Psoas muscle (tissue), 8 donors: ENCODE data around the gene HOXB4. TPM values are rescaled to one million over a fixed set of nuclear protein-coding genes. Genes with fewer than 3 reads are reported as not detected.

Experiments
- ATAC-seq, 4 donors: fragments of 200-7000 bp; cut with Tn5 transposase; one replicate each; pipeline ENCODE4 v1.9.1; 2020; ENCODE audit warnings: moderate library complexity in 3 of 4, mild to moderate bottlenecking in 2 of 4
- DNase-seq, 2 donors: peaks; one replicate each; pipeline ENCODE4 v3.0.0-alpha.2; 2020
- H3K27ac ChIP-seq: fragments of 200-600 bp; one replicate; pipeline ENCODE4 v1.8.0; 2022
- H3K27me3 ChIP-seq, 3 donors: fragments of 200-600 bp in 1 of 3; one replicate each; pipeline versions ENCODE4 v1.6.1 to v1.8.0; 2013 to 2022; ENCODE audit warnings: low read length in 2 of 3, mild to moderate bottlenecking in 2 of 3, moderate library complexity in 1 of 3; ENCODE audit not compliant: insufficient read depth in 3 of 3
- H3K36me3 ChIP-seq, 2 donors: fragments of 200-600 bp in 1 of 2; one replicate each; pipeline versions ENCODE4 v1.6.1 to v1.8.0; 2013 to 2022; ENCODE audit warnings: low read depth in 1 of 2, mild to moderate bottlenecking in 1 of 2, moderate library complexity in 1 of 2; ENCODE audit not compliant: insufficient read depth in 1 of 2
- H3K4me1 ChIP-seq: fragments of 200-600 bp; one replicate; pipeline ENCODE4 v1.8.0; 2022
- H3K4me3 ChIP-seq: fragments of 200-600 bp; one replicate; pipeline ENCODE4 v1.8.0; 2022; ENCODE audit warnings: mild to moderate bottlenecking
- H3K9me3 ChIP-seq: fragments of 200-600 bp; one replicate; pipeline ENCODE4 v1.8.0; 2022
- CTCF ChIP-seq: fragments of 200-600 bp; IDR thresholded peaks from one replicate; pipeline ENCODE4 v1.8.0; 2022; ENCODE audit warnings: antibody characterized with exemption
- WGBS, 3 donors: extraction: QIAGEN DNeasy Blood & Tissue Kit; methylation state at CpG; one replicate each; pipeline versions ENCODE4 v1.1.6 to v1.1.7; 2013; 5-methylcytosine and 5-hydroxymethylcytosine counted together
- intact Hi-C, 2 donors: fragments of 100-400 bp; cut with DNase I; formaldehyde crosslinking; loops; one replicate each; pipeline versions ENCODE4 v1.11.0 to v1.14.2; 2022
- polyA plus RNA-seq, 3 donors: library from polyadenylated mRNA; stranded (reverse); fragments of 200-250 nt; gene quantifications; one replicate each; pipeline ENCODE4 v1.2.3, GENCODE V29; 2013
- total RNA-seq, 4 donors: library from RNA; stranded (reverse); fragmentation: NEBNext Ultra II Directional in 2 of 4; extraction: Animal tissue kit (Norgen Biotek cat#: 25700) in 2 of 4; gene quantifications; one replicate each; pipeline versions ENCODE4 v1.2.1 to v1.2.4, GENCODE V29; 2021 to 2023
- donor health status: healthy with polysubstance abuse.
- donor health status: DM: no; HTN: no; CAD: no; lungs with moderate emphysema.
- donor health status: Bipolar disorder and iron deficiency.
- donor health status: healthy.
- donor health status: DM: yes; HTN: yes; CAD: no.
- donor health status: DM: no; HTN: no; CAD: no.
- donor health status: DM: no; HTN: no; CAD: no.
- donor health status: DM: yes; HTN: yes; CAD: no.

Gene HOXB4
- total and polyA plus RNA-seq, 7 donors, result 0.38 to 4.0 (median 0.89) TPM

DNA sequence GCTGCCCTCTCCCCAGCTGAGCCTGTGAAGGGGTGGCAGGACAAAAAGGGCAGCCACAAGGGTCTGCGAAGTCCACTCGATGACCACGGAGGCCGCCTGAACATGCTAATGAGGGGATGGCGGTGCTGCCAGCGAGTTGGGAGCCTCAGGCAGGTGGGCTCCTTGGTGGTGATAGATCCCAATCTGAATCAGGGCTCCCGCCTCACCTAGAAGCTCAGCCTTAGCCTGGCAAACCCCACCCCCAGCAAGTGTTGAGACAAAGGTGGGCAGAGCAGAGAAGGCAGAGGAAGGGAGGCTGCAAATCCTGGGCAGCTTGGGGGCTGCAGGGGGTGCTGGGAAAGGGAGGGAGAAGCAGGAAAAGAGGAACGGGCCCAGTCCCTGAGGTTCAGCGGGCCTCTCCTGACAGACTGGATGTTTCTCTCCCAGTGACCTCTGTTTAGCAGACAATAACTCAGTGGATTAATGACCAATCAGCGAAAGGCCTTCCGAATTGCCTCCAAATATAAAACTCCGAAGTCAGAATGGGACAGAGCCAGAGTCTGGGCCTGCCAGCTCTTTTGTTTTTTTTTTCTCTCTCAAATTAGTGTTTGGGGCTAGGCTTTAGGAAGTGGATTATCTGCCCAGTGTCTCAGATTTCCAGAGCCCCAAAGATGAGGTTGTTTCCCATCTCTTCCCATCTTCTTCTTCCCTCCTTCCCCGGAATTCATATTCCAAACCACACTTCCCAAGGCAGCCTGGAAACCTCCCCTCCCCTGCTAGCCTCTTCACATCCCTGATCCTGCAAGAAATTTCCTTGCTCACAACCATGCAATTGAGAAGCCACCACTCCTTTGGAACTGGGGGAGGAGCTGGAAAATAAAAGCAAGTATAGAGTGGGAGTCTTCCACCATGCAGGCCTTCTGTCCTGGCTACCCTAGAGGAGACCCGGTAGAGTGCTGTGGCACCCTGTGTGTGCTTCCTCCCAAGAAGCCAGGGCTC, 18.0 kb downstream of the HOXB4 start:
- peaks cover 0 to 16% (median 8%) of the 10 kb centered on the region in 3 donors for H3K27me3 ChIP-seq
- no peak overlapping the region for H3K4me3 ChIP-seq
- no peaks in the 10 kb centered on the region for H3K9me3 ChIP-seq
- no peak overlapping the region for H3K27ac ChIP-seq
- no peak for DNase-seq
- no peaks in the 10 kb centered on the region for H3K36me3 ChIP-seq
- intact Hi-C loops, result no loop called here
- peaks cover 6% of the 10 kb centered on the region for H3K4me1 ChIP-seq
- no peak for TF ChIP-seq CTCF
- ATAC-seq, result no peak
- WGBS, 3 donors, result 80 to 81% (median 81%) methylated on average over 14 of the region's 14 CpGs

DNA sequence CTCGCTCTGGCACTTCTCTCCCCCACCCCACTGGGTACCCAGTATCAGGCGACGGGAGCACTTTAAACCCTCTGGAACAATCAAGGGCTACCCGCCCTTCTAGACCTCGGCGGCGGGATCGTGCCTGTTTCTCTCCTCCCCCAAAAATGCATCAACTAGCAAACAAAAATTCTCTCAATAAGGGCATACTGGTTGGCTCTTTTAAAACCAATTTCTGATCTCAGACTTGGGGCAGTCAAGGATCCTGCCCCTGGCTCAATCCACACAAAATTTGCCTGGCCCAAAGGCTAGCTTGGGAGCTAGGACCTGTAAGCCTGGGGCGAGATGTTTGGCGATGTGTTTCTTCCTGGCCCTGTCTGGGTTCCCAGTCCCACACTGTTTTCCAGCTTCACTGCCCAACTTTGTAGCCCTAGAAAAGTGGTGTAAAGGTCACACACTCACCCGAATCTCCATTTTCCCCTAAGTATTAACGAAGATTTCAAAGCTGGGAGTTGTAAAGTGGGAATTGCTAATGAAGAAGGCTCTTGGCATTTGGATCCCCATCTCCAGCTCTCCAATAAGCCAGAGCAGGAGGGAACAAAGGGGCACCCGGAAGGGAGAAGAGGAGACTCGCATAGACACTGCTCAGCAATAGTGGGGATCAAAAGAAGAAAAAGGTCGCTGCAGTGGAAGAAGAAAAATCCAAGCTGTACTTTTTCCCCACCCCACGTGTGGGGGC, 18.9 kb downstream of the HOXB4 start:
- 82 to 92% (median 89%) methylated on average over 16 of the region's 16 CpGs for WGBS, 3 donors
- DNase-seq (no peak), ATAC-seq (no peak)
- Histone ChIP-seq H3K27ac (no peak overlapping the region), H3K9me3 (no peaks in the 10 kb centered on the region), H3K4me3 (no peak overlapping the region), H3K4me1 (peaks cover 6% of the 10 kb centered on the region), H3K36me3 (no peaks in the 10 kb centered on the region), H3K27me3 (peaks cover 0 to 9% (median 8%) of the 10 kb centered on the region in 3 donors)
- TF ChIP-seq CTCF, result no peak
- intact Hi-C loops, result no loop called here

GRCh38 chr17:48558831-48559121, 19.4 kb downstream of the HOXB4 start:
- Histone ChIP-seq H3K4me3 (no peak overlapping the region), H3K9me3 (no peaks in the 10 kb centered on the region), H3K27me3 (peaks cover 0 to 8% (median 4%) of the 10 kb centered on the region in 3 donors), H3K27ac (no peak overlapping the region), H3K36me3 (no peaks in the 10 kb centered on the region), H3K4me1 (peaks cover 6% of the 10 kb centered on the region)
- intact Hi-C loops, result no loop called here
- TF ChIP-seq CTCF, result no peak
- 92 to 100% (median 96%) methylated on average over 2 of the region's 2 CpGs for WGBS, 3 donors
- ATAC-seq (no peak), DNase-seq (no peak)

DNA sequence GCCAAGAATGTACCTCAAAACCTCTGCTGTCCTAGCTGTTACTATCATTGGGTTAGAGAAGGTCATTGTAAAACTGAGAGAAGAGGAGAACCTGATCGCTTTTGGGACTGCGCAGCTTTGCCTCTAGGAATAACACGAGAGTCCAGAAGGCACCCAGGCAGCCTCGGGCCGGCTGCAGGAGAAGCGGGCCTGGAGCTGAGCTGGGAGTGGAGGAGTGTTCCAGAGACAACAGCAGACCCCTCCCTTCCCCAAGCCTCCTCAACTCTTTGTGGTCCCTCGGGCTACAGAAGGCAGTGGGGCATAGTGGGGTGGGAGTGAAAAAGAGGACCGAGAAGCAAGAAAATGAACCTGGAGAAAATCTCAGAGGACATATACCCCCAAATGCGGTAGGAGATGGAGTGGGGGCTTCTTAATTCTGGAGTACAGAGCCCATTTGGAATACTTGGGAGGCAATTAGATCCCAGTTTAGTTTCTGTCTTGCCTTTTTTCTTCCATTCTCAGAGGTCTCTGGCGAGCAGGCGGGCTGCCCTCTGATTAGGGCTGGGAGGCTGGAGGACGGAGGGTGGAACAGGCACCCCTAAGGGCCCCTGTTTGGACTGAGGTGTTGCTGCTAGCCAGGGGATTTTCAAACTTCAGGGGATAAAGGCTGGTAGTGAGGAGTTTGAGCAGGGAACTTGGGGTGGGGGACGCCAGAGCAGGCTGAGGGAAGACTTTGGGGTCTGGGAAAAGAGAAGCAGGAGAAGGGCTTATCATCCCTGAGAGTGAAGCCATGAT, 19.9 kb downstream of the HOXB4 start:
- H3K27ac ChIP-seq, result no peak overlapping the region

More for the DNA sequence above, 19.9 kb downstream of the HOXB4 start:
- H3K4me1 ChIP-seq, result peaks cover 6% of the 10 kb centered on the region
- ATAC-seq (no peak), DNase-seq (no peak)
- WGBS, 3 donors, result 84 to 91% (median 89%) methylated on average over 13 of the region's 13 CpGs
- intact Hi-C loops, result no loop called here
- no peaks in the 10 kb centered on the region for H3K9me3 ChIP-seq
- H3K4me3 ChIP-seq, result no peak overlapping the region
- no peaks in the 10 kb centered on the region for H3K36me3 ChIP-seq
- TF ChIP-seq CTCF, result no peak
- H3K27me3 ChIP-seq, result peaks cover 0 to 6% (median 3%) of the 10 kb centered on the region in 3 donors
